SK-N-SH (cell line): ENCODE measurements around the gene INHBE. TPM values are rescaled to one million over a fixed set of nuclear protein-coding genes. Genes with fewer than 3 reads are reported as not detected.
A peak's percentile ranks its signal among the peaks of the same experiment; 100 is the strongest.

Source experiments
- CTCF ChIA-PET: fragments of 300-600, 350-600 bp; formaldehyde crosslinking; extraction: SDS; loops from one replicate; lab custom pipeline; 2021; lab: Yijun Ruan, JAX
- POLR2A ChIA-PET: fragments of 350-600 bp; sonication (Branson Sonifier 250); formaldehyde crosslinking; extraction: SDS; loops from one replicate; lab custom pipeline; 2020; ENCODE audit warnings: antibody characterized with exemption, inconsistent platforms; lab: Yijun Ruan, JAX
- DNase-seq: peaks from one replicate; pipeline ENCODE4 v3.0.0; 2012
- H2AFZ ChIP-seq: fragments of 200-600 bp; sonication (generic); 2 replicates; pipeline ENCODE4 v1.8.1; 2016; ENCODE audit warnings: antibody characterized with exemption, mild to moderate bottlenecking, low read depth
- H3F3A ChIP-seq: fragments of 200-600 bp; sonication (generic); replicated peaks from 2 replicates; pipeline ENCODE3; 2016; ENCODE audit warnings: antibody characterized with exemption, mild to moderate bottlenecking; ENCODE audit not compliant: insufficient read depth
- H3K27ac ChIP-seq, 2 experiments: fragments of 200-500 bp in 1 of 2; fragments of 200-600 bp in 1 of 2; sonication (Bioruptor generic) in 1 of 2; sonication (generic), shearing (Covaris generic) in 1 of 2; 2 replicates each; pipeline versions ENCODE4 v1.5.1 to v1.6.1; 2014 to 2016; ENCODE audit warnings: low read depth in 2 of 2, inconsistent platforms in 1 of 2, low read length in 1 of 2, mild to moderate bottlenecking in 1 of 2, mixed read lengths in 1 of 2
- H3K27me3 ChIP-seq: fragments of 200-600 bp; sonication (generic), shearing (Covaris generic); 2 replicates; pipeline ENCODE4 v1.6.1; 2016; ENCODE audit warnings: mixed run types; ENCODE audit not compliant: insufficient read depth
- H3K36me3 ChIP-seq, 2 experiments: fragments of 200-500 bp in 1 of 2; fragments of 200-600 bp in 1 of 2; sonication (Bioruptor generic) in 1 of 2; sonication (generic) in 1 of 2; replicated peaks in 1 of 2; 2 replicates each; pipeline versions ENCODE3 to v1.5.1; 2014 to 2016; ENCODE audit warnings: low read length in 1 of 2, mild to moderate bottlenecking in 1 of 2; ENCODE audit not compliant: insufficient read depth in 2 of 2, control insufficient read depth in 1 of 2
- H3K4me1 ChIP-seq, 2 experiments: fragments of 200-500 bp in 1 of 2; fragments of 200-600 bp in 1 of 2; sonication (Bioruptor generic) in 1 of 2; sonication (generic), shearing (Covaris generic) in 1 of 2; 2 replicates each; pipeline versions ENCODE4 v1.5.1 to v1.6.1; 2014 to 2016; ENCODE audit warnings: low read depth in 1 of 2, low read length in 1 of 2, mixed run types in 1 of 2; ENCODE audit not compliant: insufficient read depth in 2 of 2, control insufficient read depth in 1 of 2
- H3K4me2 ChIP-seq: fragments of 200-600 bp; sonication (generic), shearing (Covaris generic); 2 replicates; pipeline ENCODE4 v1.6.1; 2017; ENCODE audit warnings: mixed run types
- H3K4me3 ChIP-seq, 2 experiments: fragments of 200-500 bp in 1 of 2; fragments of 200-600 bp in 1 of 2; sonication (Bioruptor generic) in 1 of 2; sonication (generic), shearing (Covaris generic) in 1 of 2; 2 replicates each; pipeline versions ENCODE4 v1.5.1 to v1.8.1; 2014 to 2016; ENCODE audit warnings: low read depth in 2 of 2, inconsistent platforms in 1 of 2, low read length in 1 of 2, mild to moderate bottlenecking in 1 of 2, mixed read lengths in 1 of 2, moderate library complexity in 1 of 2
- H3K79me2 ChIP-seq: fragments of 200-600 bp; sonication (generic); 2 replicates; pipeline ENCODE4 v1.8.1; 2017; ENCODE audit warnings: mild to moderate bottlenecking; ENCODE audit not compliant: insufficient read depth
- H3K9ac ChIP-seq: fragments of 200-600 bp; sonication (generic); 2 replicates; pipeline ENCODE4 v1.6.1; 2017; ENCODE audit warnings: mixed run types
- H3K9me2 ChIP-seq: fragments of 200-600 bp; sonication (generic); 2 replicates; pipeline ENCODE4 v1.6.1; 2017; ENCODE audit warnings: mixed run types
- H3K9me3 ChIP-seq: fragments of 200-600 bp; sonication (generic); 2 replicates; pipeline ENCODE4 v1.6.1; 2017; ENCODE audit warnings: mixed run types, mild to moderate bottlenecking, moderate library complexity
- H4K20me1 ChIP-seq: fragments of 200-600 bp; sonication (generic); 2 replicates; pipeline ENCODE4 v1.6.1; 2017; ENCODE audit warnings: mild to moderate bottlenecking, mixed run types; ENCODE audit not compliant: insufficient read depth
- CTCF ChIP-seq: fragments of 200-600 bp; sonication (generic); IDR thresholded peaks from 2 replicates; pipeline ENCODE4 v1.6.1; 2017; ENCODE audit warnings: antibody characterized with exemption, mild to moderate bottlenecking, moderate library complexity
- ELF1 ChIP-seq: IDR thresholded peaks from 2 replicates; pipeline ENCODE4 v1.4.0; 2012
- RCOR1 ChIP-seq: fragments of 150-350 bp; IDR thresholded peaks from 2 replicates; pipeline ENCODE4 v1.6.1; 2017; ENCODE audit warnings: antibody characterized with exemption, low read length
- SMC3 ChIP-seq: IDR thresholded peaks from 2 replicates; pipeline ENCODE4 v1.6.1; 2012; ENCODE audit warnings: low read depth, low read length, improper control_type of control experiment
- YY1 ChIP-seq: IDR thresholded peaks from 2 replicates; pipeline ENCODE4 v1.4.0; 2012; ENCODE audit warnings: low read depth, mild to moderate bottlenecking
- ZBTB33 ChIP-seq: IDR thresholded peaks from 2 replicates; pipeline ENCODE4 v1.4.0; 2012; ENCODE audit warnings: low read depth, borderline replicate concordance
- WGBS: methylation state at CpG from one replicate; pipeline ENCODE4 v1.1.6; 2017; ENCODE audit warnings: low lambda C conversion rate; 5-methylcytosine and 5-hydroxymethylcytosine counted together
- polyA plus RNA-seq, 3 experiments: library from polyadenylated mRNA; depleted of rRNA; stranded (reverse); fragments of >200 nt; gene quantifications; 2 replicates each; pipeline ENCODE4 v1.2.3, GENCODE V29; 2012

The INHBE gene
- polyA plus RNA-seq, 1 of the 3 experiments (the other 2 are of a cell fraction) = 0.03 TPM

GRCh38 chr12:57485695-57486094 is 30.6 kb downstream of the INHBE start:
- Histone ChIP-seq H3K79me2 (peaks cover 27% of the 10 kb centered on the region), H3K4me1 (peaks cover 6 to 9% of the 10 kb centered on the region in 2 experiments; a peak in 3 of 4 replicates), H4K20me1 (0 out of 2 replicates have a peak, but pooled peaks cover 4% of the 10 kb centered on the region), H3K9me2 (no peaks in the 10 kb centered on the region), H3K27me3 (no peaks in the 10 kb centered on the region; the same call in 1 of the 2 replicates), H3K4me2 (no peak overlapping the region), H3F3A (peaks cover 5% of the 10 kb centered on the region), H3K36me3 (peaks cover 17 to 21% of the 10 kb centered on the region in 2 experiments), H3K4me3 (no peak overlapping the region), H3K27ac (no peak overlapping the region), H2AFZ (no peak overlapping the region), H3K9me3 (no peaks in the 10 kb centered on the region), H3K9ac (no peak overlapping the region)
- DNase-seq = no peak
- TF ChIP-seq RCOR1 = no peak
- ChIA-PET CTCF (interaction anchor here (0.8 to 6.1 kb wide), 4 partner anchors 9 to 399 kb away, joined by 3 to 28 read pairs (median 6); partner anchors contain the start of gene GLI1), POLR2A (no interaction called here)

GRCh38 chr12:57487055-57487596 is 32.0 kb downstream of the INHBE start:
- ChIA-PET POLR2A (interaction anchor here (0.7 to 2.1 kb wide), 3 partner anchors 31 to 359 kb away, joined by 3 to 5 read pairs (median 5); partner anchors contain the start of genes DDIT3 and LRP1), CTCF (interaction anchor here (0.9 to 6.1 kb wide), 6 partner anchors 13 to 245 kb away, joined by 3 to 28 read pairs (median 6); partner anchors contain the start of gene GLI1)
- WGBS = 93% methylated on average over 27 of the region's 27 CpGs

More at GRCh38 chr12:57487055-57487596, 32.0 kb downstream of the INHBE start:
- H3K9ac ChIP-seq = no peak overlapping the region
- H3K4me3 ChIP-seq = peak overlapping the region in 1 of 2 experiments; percentile 100; a peak in 1 of 4 replicates
- peaks cover 6 to 9% of the 10 kb centered on the region in 2 experiments; a peak in 3 of 4 replicates for H3K4me1 ChIP-seq
- H3K36me3 ChIP-seq = peaks cover 29 to 35% of the 10 kb centered on the region in 2 experiments
- H3F3A ChIP-seq = peaks cover 8% of the 10 kb centered on the region
- no peak for TF ChIP-seq SMC3
- TF ChIP-seq YY1 = no peak
- no peak for TF ChIP-seq ZBTB33
- no peak for TF ChIP-seq CTCF
- TF ChIP-seq ELF1 = no peak
- TF ChIP-seq, all 33 proteins: peak for 0
- H2AFZ ChIP-seq = peak overlapping the region; percentile 95
- peaks cover 33% of the 10 kb centered on the region for H3K79me2 ChIP-seq
- H3K4me2 ChIP-seq = peak overlapping the region; percentile 90
- no peak overlapping the region for H3K27ac ChIP-seq
- H4K20me1 ChIP-seq = 0 out of 2 replicates have a peak, but pooled peaks cover 4% of the 10 kb centered on the region
- H3K9me3 ChIP-seq = no peaks in the 10 kb centered on the region
- H3K27me3 ChIP-seq = no peaks in the 10 kb centered on the region
- H3K9me2 ChIP-seq = no peaks in the 10 kb centered on the region
- DNase-seq = no peak
